IMR-90 (cell line): ENCODE data around the gene WASL. TPM values are rescaled to one million over a fixed set of nuclear protein-coding genes. Genes with fewer than 3 reads are reported as not detected.

Experiments
- ATAC-seq: fragments of 200-7000 bp; cut with Tn5 transposase; 2 replicates; pipeline ENCODE4 v1.9.1; 2020; ENCODE audit warnings: low read depth, mild to moderate bottlenecking, moderate library complexity
- BruUV-seq: library from RNA; stranded (reverse); fragments of 400-500 nt; replicated peaks from 2 replicates; lab custom pipeline; 2021; lab: Mats Ljungman, UMichigan
- CTCF ChIA-PET: fragments of 300-600 bp; formaldehyde crosslinking; extraction: SDS; loops from one replicate; lab custom pipeline; 2021; ENCODE audit warnings: antibody characterized with exemption; lab: Yijun Ruan, JAX
- POLR2A ChIA-PET: fragments of 300-600 bp; sonication (Branson Sonifier 250); formaldehyde crosslinking; loops from one replicate; lab custom pipeline; 2022; ENCODE audit warnings: antibody characterized with exemption; ENCODE audit not compliant: unreplicated experiment; lab: Charles Lee
- DNase-seq: peaks from one replicate; pipeline ENCODE4 v3.0.0; 2013
- H2AFZ ChIP-seq: replicated peaks from 2 replicates; pipeline ENCODE3; 2013; ENCODE audit warnings: low read length, mild to moderate bottlenecking; ENCODE audit not compliant: poor library complexity
- H2AK5ac ChIP-seq: 2 replicates; pipeline ENCODE4 v1.6.1; 2013; ENCODE audit warnings: low read depth, low read length, inconsistent platforms
- H2AK9ac ChIP-seq: replicated peaks from 2 replicates; pipeline ENCODE3; 2013; ENCODE audit warnings: mild to moderate bottlenecking, low read depth, low read length, moderate library complexity; ENCODE audit not compliant: poor library complexity
- H2BK120ac ChIP-seq: 2 replicates; pipeline ENCODE4 v1.6.1; 2013; ENCODE audit warnings: low read depth, low read length, inconsistent platforms
- H2BK15ac ChIP-seq: 3 replicates; pipeline ENCODE4 v1.6.1; 2013; ENCODE audit warnings: low read depth, low read length, inconsistent platforms
- H2BK20ac ChIP-seq: 2 replicates; pipeline ENCODE4 v1.6.1; 2013; ENCODE audit warnings: low read depth, mild to moderate bottlenecking, inconsistent platforms, low read length, moderate library complexity
- H2BK5ac ChIP-seq: 2 replicates; pipeline ENCODE4 v1.6.1; 2013; ENCODE audit warnings: mild to moderate bottlenecking, low read depth, low read length, inconsistent platforms; ENCODE audit not compliant: poor library complexity, severe bottlenecking
- H3K14ac ChIP-seq: replicated peaks from 2 replicates; pipeline ENCODE4 v1.6.1; 2013; ENCODE audit warnings: low read depth, low read length, inconsistent platforms
- H3K18ac ChIP-seq: 2 replicates; pipeline ENCODE4 v1.6.1; 2013; ENCODE audit warnings: low read depth, low read length, control low read depth
- H3K23ac ChIP-seq: 2 replicates; pipeline ENCODE4 v1.6.1; 2013; ENCODE audit warnings: low read depth, low read length, inconsistent platforms
- H3K27ac ChIP-seq: 2 replicates; pipeline ENCODE4 v1.5.1; 2013; ENCODE audit warnings: mild to moderate bottlenecking, control low read depth, low read length; ENCODE audit not compliant: insufficient read depth
- H3K27me3 ChIP-seq: 2 replicates; pipeline ENCODE4 v1.6.1; 2013; ENCODE audit warnings: low read length; ENCODE audit not compliant: control insufficient read depth, insufficient read depth
- H3K36me3 ChIP-seq: 2 replicates; pipeline ENCODE4 v1.6.1; 2013; ENCODE audit warnings: low read length, mixed read lengths; ENCODE audit not compliant: control insufficient read depth, insufficient read depth
- H3K4ac ChIP-seq: 2 replicates; pipeline ENCODE4 v1.6.1; 2013; ENCODE audit warnings: low read depth, low read length, inconsistent platforms
- H3K4me1 ChIP-seq: 2 replicates; pipeline ENCODE4 v1.6.1; 2013; ENCODE audit warnings: low read length, mixed read lengths; ENCODE audit not compliant: control insufficient read depth, insufficient read depth
- H3K4me2 ChIP-seq: 2 replicates; pipeline ENCODE4 v1.6.1; 2013; ENCODE audit warnings: low read depth, mild to moderate bottlenecking, control low read depth, low read length, moderate library complexity
- H3K4me3 ChIP-seq: 2 replicates; pipeline ENCODE4 v1.5.1; 2013; ENCODE audit warnings: low read depth, mild to moderate bottlenecking, control low read depth, low read length, moderate library complexity; ENCODE audit not compliant: insufficient read depth
- H3K56ac ChIP-seq: 2 replicates; pipeline ENCODE4 v1.6.1; 2013; ENCODE audit warnings: low read length, inconsistent platforms; ENCODE audit not compliant: insufficient read depth; ENCODE audit errors: extremely low read depth
- H3K79me1 ChIP-seq, 2 experiments: 2 replicates each; pipeline ENCODE4 v1.6.1; 2013; ENCODE audit warnings: low read length in 2 of 2, inconsistent platforms in 1 of 2, low read depth in 1 of 2
- H3K9ac ChIP-seq: 2 replicates; pipeline ENCODE4 v1.6.1; 2013; ENCODE audit warnings: low read depth, low read length, control low read depth
- H3K9me1 ChIP-seq: 2 replicates; pipeline ENCODE4 v1.6.1; 2013; ENCODE audit warnings: low read length, inconsistent platforms; ENCODE audit not compliant: insufficient read depth
- H3K9me3 ChIP-seq: 2 replicates; pipeline ENCODE4 v1.6.1; 2013; ENCODE audit warnings: low read length; ENCODE audit not compliant: control insufficient read depth, insufficient read depth
- H4K20me1 ChIP-seq: 2 replicates; pipeline ENCODE4 v1.6.1; 2013; ENCODE audit warnings: low read length, inconsistent platforms; ENCODE audit not compliant: insufficient read depth
- H4K5ac ChIP-seq: 2 replicates; pipeline ENCODE4 v1.6.1; 2013; ENCODE audit warnings: mild to moderate bottlenecking, low read depth, low read length, control low read depth
- H4K8ac ChIP-seq, 2 experiments: 2 replicates each; pipeline ENCODE4 v1.6.1; 2013; ENCODE audit warnings: low read depth in 2 of 2, low read length in 2 of 2, control low read depth in 1 of 2, inconsistent platforms in 1 of 2
- H4K91ac ChIP-seq: 2 replicates; pipeline ENCODE4 v1.6.1; 2013; ENCODE audit warnings: low read depth, low read length, inconsistent platforms; ENCODE audit not compliant: insufficient read depth
- BHLHE40 ChIP-seq: fragments of 150-350 bp; IDR thresholded peaks from 2 replicates; pipeline ENCODE4 v1.6.1; 2016; ENCODE audit warnings: mild to moderate bottlenecking, low read depth, low read length
- CEBPB ChIP-seq: IDR thresholded peaks from 2 replicates; pipeline ENCODE4 v1.6.1; 2012; ENCODE audit warnings: low read depth, low read length, improper control_type of control experiment
- RAD21 ChIP-seq: IDR thresholded peaks from 2 replicates; pipeline ENCODE4 v1.6.1; 2012; ENCODE audit warnings: low read length, improper control_type of control experiment
- SMC3 ChIP-seq: fragments of 150-350 bp; IDR thresholded peaks from 2 replicates; pipeline ENCODE4 v1.6.1; 2016; ENCODE audit warnings: low read depth, mild to moderate bottlenecking, antibody characterized with exemption, low read length, moderate library complexity
- WGBS, 2 experiments: methylation state at CpG; one replicate each; pipeline versions ENCODE4 v1.1.5 to v1.1.7; 2013; ENCODE audit warnings: missing lambda C conversion rate in 2 of 2; ENCODE audit not compliant: insufficient read length in 1 of 2; ENCODE audit errors: extremely low coverage in 2 of 2; 5-methylcytosine and 5-hydroxymethylcytosine counted together
- dilution Hi-C: fragments of 300-500 bp; cut with HindIII; formaldehyde crosslinking; loops from one replicate; pipeline ENCODE4 v1.14.3; 2018; ENCODE audit warnings: low sequenced_read_pairs; ENCODE audit not compliant: unreplicated experiment
- in situ Hi-C: fragments of 300-500 bp; cut with MboI; formaldehyde crosslinking; loops from 3 replicates; pipeline ENCODE4 v1.14.3; 2019; ENCODE audit warnings: low sequenced_read_pairs, inconsistent platforms, mixed read lengths
- intact Hi-C: fragments of 100-400 bp; cut with micrococcal nuclease; formaldehyde crosslinking; loops from 2 replicates; pipeline ENCODE4 v1.10.0; 2022
- polyA plus RNA-seq, 3 experiments: library from polyadenylated mRNA; depleted of rRNA; stranded (reverse); fragments of >200 nt; gene quantifications; 2 replicates each; pipeline ENCODE4 v1.2.3, GENCODE V29; 2012; ENCODE audit warnings: low replicate concordance in 1 of 3
- total RNA-seq: library from RNA; depleted of rRNA; stranded (reverse); fragments of >200 nt; gene quantifications from 2 replicates; pipeline ENCODE4 v1.2.3, GENCODE V29; 2012
- TF ChIP-seq, protein P1 (sequence below): conservative IDR thresholded peaks from 2 replicates; pipeline ENCODE4 v1.5.1; 2012; ENCODE audit warnings: mild to moderate bottlenecking, low read depth, low read length, improper control_type of control experiment

Gene WASL
- total and polyA plus RNA-seq, 2 of the 4 experiments (the other 2 are of a cell fraction), result 2.3 to 7.9 TPM

DNA sequence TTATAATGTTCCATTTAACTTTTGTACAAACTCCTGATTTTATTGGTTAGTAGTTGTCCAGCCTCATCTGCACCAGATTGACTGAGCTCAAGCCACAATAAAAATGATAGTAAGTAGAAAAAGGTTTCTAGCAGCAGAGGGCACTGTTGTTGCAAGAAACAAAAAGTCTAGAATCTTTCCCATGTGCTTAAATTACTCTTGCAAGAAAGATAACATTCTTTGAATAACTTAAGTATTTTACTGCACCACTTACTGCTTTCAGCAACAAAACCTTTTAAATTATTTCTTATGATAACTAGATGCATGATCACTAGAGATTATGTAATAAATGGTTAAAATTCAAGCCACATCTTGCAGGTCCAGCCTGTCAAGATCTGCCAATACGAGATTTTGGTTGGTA lies 66.1 kb downstream of the WASL start:
- CTCF ChIA-PET, result interaction anchor here (0.6 to 1.7 kb wide), 9 partner anchors 8 to 189 kb away, joined by 3 to 5 read pairs (median 3); no protein-coding TSS in a partner anchor
- H3K9me1 ChIP-seq, result no peaks in the 10 kb centered on the region; the same call in 1 of the 2 replicates
- peaks cover 3% of the 10 kb centered on the region; the same call in 1 of the 2 replicates for H4K20me1 ChIP-seq
- no peak overlapping the region for H2AK9ac ChIP-seq
- H2BK20ac ChIP-seq, result no peak overlapping the region
- no peak overlapping the region for H2AFZ ChIP-seq
- H2BK15ac ChIP-seq, result no peak overlapping the region
- TF ChIP-seq RAD21 (peak; percentile 68), BHLHE40 (no peak), SMC3 (peak; percentile 65), CEBPB (no peak)
- TF ChIP-seq, protein P1, sequence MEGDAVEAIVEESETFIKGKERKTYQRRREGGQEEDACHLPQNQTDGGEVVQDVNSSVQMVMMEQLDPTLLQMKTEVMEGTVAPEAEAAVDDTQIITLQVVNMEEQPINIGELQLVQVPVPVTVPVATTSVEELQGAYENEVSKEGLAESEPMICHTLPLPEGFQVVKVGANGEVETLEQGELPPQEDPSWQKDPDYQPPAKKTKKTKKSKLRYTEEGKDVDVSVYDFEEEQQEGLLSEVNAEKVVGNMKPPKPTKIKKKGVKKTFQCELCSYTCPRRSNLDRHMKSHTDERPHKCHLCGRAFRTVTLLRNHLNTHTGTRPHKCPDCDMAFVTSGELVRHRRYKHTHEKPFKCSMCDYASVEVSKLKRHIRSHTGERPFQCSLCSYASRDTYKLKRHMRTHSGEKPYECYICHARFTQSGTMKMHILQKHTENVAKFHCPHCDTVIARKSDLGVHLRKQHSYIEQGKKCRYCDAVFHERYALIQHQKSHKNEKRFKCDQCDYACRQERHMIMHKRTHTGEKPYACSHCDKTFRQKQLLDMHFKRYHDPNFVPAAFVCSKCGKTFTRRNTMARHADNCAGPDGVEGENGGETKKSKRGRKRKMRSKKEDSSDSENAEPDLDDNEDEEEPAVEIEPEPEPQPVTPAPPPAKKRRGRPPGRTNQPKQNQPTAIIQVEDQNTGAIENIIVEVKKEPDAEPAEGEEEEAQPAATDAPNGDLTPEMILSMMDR, result peak; percentile 68
- POLR2A ChIA-PET, result no interaction called here
- no peaks in the 10 kb centered on the region for H3K27me3 ChIP-seq
- H3K14ac ChIP-seq, result no peak overlapping the region
- BruUV-seq, result no TSS peak
- H3K56ac ChIP-seq, result no peak overlapping the region
- intact Hi-C loops (loop anchor here (1.0 to 5.0 kb wide), 5 partner anchors 45 to 190 kb away; partner anchors contain the start of gene WASL), in situ Hi-C loops (loop anchor here (5.0 kb wide), 1 partner anchor 185 kb away; no protein-coding TSS in a partner anchor), dilution Hi-C loops (no loop called here)
- H3K36me3 ChIP-seq, result peaks cover 4% of the 10 kb centered on the region
- no peak overlapping the region for H4K91ac ChIP-seq
- H2BK120ac ChIP-seq, result no peak overlapping the region
- H3K9ac ChIP-seq, result no peak overlapping the region
- no peak overlapping the region for H3K27ac ChIP-seq
- peak; percentile 77 for DNase-seq
- H3K23ac ChIP-seq, result no peak overlapping the region
- no peak overlapping the region for H3K4me2 ChIP-seq
- WGBS, 2 experiments, result no CpG with 5 or more reads among the region's 1 CpG
- H3K4me1 ChIP-seq, result 0 out of 2 replicates have a peak, but pooled peaks cover 3% of the 10 kb centered on the region
- H2AK5ac ChIP-seq, result no peak overlapping the region
- peak; percentile 74 for ATAC-seq
- H3K4ac ChIP-seq, result no peak overlapping the region
- no peak overlapping the region for H3K18ac ChIP-seq
- no peaks in the 10 kb centered on the region for H3K9me3 ChIP-seq
- no peak overlapping the region for H2BK5ac ChIP-seq
- no peak overlapping the region for H4K8ac ChIP-seq
- H4K5ac ChIP-seq, result no peak overlapping the region
- H3K4me3 ChIP-seq, result no peak overlapping the region
- H3K79me1 ChIP-seq, result peaks cover 0 to 7% of the 10 kb centered on the region in 2 experiments; a peak in 1 of 4 replicates
